CD4-positive, alpha-beta T cell (primary cell): ENCODE measurements around the gene TSPAN8. TPM values are rescaled to one million over a fixed set of nuclear protein-coding genes. Genes with fewer than 3 reads are reported as not detected.
"Not testable (repeated sequence)": the region's sequence is repeated elsewhere in the genome, so short reads cannot be mapped to it uniquely, and the experiment has no call there.

Source experiments
- ATAC-seq: fragments of 200-7000 bp; cut with Tn5 transposase; one replicate; pipeline ENCODE4 v1.10.0; 2022; ENCODE audit warnings: mild to moderate bottlenecking; ENCODE audit not compliant: poor library complexity
- CTCF ChIA-PET: fragments of 350-600 bp; sonication (Branson Sonifier 250); formaldehyde crosslinking; loops from one replicate; lab custom pipeline; 2021; ENCODE audit warnings: antibody characterized with exemption, inconsistent platforms; lab: Charles Lee
- POLR2A ChIA-PET: fragments of 350-600 bp; sonication (Branson Sonifier 250); formaldehyde crosslinking; loops from one replicate; lab custom pipeline; 2021; ENCODE audit warnings: antibody characterized with exemption, inconsistent platforms; lab: Charles Lee
- DNase-seq, 14 experiments: peaks; one replicate each; pipeline ENCODE4 v3.0.0-alpha.2; 2013 to 2020; ENCODE audit warnings: mixed read lengths in 2 of 14
- H3K27ac ChIP-seq, 2 donors: one replicate each; pipeline versions ENCODE4 v1.5.1 to v1.7.0; 2013; ENCODE audit warnings: low read length in 2 of 2, low read depth in 1 of 2, mild to moderate bottlenecking in 1 of 2
- H3K27me3 ChIP-seq, 2 experiments: 1 replicate in 1 of 2; 2 replicates in 1 of 2; pipeline versions ENCODE4 v1.6.1 to v1.7.0; 2013; ENCODE audit warnings: low read length in 2 of 2, control low read depth in 1 of 2, mild to moderate bottlenecking in 1 of 2, moderate library complexity in 1 of 2; ENCODE audit not compliant: insufficient read depth in 2 of 2, control insufficient read depth in 1 of 2
- H3K36me3 ChIP-seq: one replicate; pipeline ENCODE4 v1.6.1; 2013; ENCODE audit warnings: low read length, control low read depth; ENCODE audit not compliant: insufficient read depth
- H3K4me1 ChIP-seq: one replicate; pipeline ENCODE4 v1.6.1; 2013; ENCODE audit warnings: low read length, control low read depth; ENCODE audit not compliant: insufficient read depth
- H3K4me3 ChIP-seq: one replicate; pipeline ENCODE4 v1.5.1; 2013; ENCODE audit warnings: mild to moderate bottlenecking, low read length, moderate library complexity
- H3K9me3 ChIP-seq, 2 experiments: 1 replicate in 1 of 2; 2 replicates in 1 of 2; pipeline versions ENCODE4 v1.6.1 to v1.7.0; 2013; ENCODE audit warnings: low read length in 2 of 2, mild to moderate bottlenecking in 2 of 2, control low read depth in 1 of 2, moderate library complexity in 1 of 2; ENCODE audit not compliant: control insufficient read depth in 1 of 2, insufficient read depth in 1 of 2
- H3K27ac Mint-ChIP-seq: one replicate; pipeline ENCODE4 v1.8.0; 2020; ENCODE audit warnings: mixed read lengths
- H3K27me3 Mint-ChIP-seq: one replicate; pipeline ENCODE4 v1.8.0; 2021; ENCODE audit warnings: mixed read lengths
- H3K36me3 Mint-ChIP-seq: one replicate; pipeline ENCODE4 v1.8.0; 2021; ENCODE audit warnings: low read depth, mixed read lengths
- H3K4me1 Mint-ChIP-seq: one replicate; pipeline ENCODE4 v1.8.0; 2021; ENCODE audit warnings: low read depth, mixed read lengths
- H3K4me3 Mint-ChIP-seq: one replicate; pipeline ENCODE4 v1.8.0; 2020; ENCODE audit warnings: mild to moderate bottlenecking, mixed read lengths
- H3K9me3 Mint-ChIP-seq: one replicate; pipeline ENCODE4 v1.8.0; 2020; ENCODE audit warnings: mixed read lengths
- intact Hi-C, 2 experiments: fragments of 100-400 bp; cut with DNase I in 1 of 2; cut with micrococcal nuclease in 1 of 2; formaldehyde crosslinking; loops; one replicate each; pipeline versions ENCODE4 v1.15.1 to v1.9.0; 2023 to 2025; cut with DNase I, micrococcal nuclease
- total RNA-seq, 174 experiments: library from RNA in 2 of 174; stranded (reverse) in 2 of 174; gene quantifications; one replicate each; pipeline ENCODE4 v1.2.3 and lab custom pipeline; 2021 to 2026
- TF ChIP-seq, protein P1 (sequence below): fragments of 200-600 bp; IDR thresholded peaks from one replicate; pipeline ENCODE4 v1.8.0; 2022; ENCODE audit warnings: antibody characterized with exemption, mild to moderate bottlenecking

Gene TSPAN8
- total RNA-seq, 2 experiments from 2014 or later: not detected

- H3K4me1 ChIP-seq: no peaks in the 10 kb centered on the region
- ChIA-PET CTCF (no interaction called here), POLR2A (no interaction called here)
- no peak for ATAC-seq
- H3K4me3 ChIP-seq: no peak overlapping the region
- Mint-ChIP-seq H3K36me3 (no peaks in the 10 kb centered on the region), H3K27me3 (no peaks in the 10 kb centered on the region), H3K4me1 (no peaks in the 10 kb centered on the region), H3K27ac (no peak overlapping the region), H3K4me3 (no peak overlapping the region), H3K9me3 (peaks cover 2% of the 10 kb centered on the region)
- no peaks in the 10 kb centered on the region for H3K27me3 ChIP-seq
- DNase-seq: no peak
- H3K27ac ChIP-seq: no peak overlapping the region
- intact Hi-C loops: no loop called here
- no peaks in the 10 kb centered on the region for H3K9me3 ChIP-seq
- TF ChIP-seq, protein P1, sequence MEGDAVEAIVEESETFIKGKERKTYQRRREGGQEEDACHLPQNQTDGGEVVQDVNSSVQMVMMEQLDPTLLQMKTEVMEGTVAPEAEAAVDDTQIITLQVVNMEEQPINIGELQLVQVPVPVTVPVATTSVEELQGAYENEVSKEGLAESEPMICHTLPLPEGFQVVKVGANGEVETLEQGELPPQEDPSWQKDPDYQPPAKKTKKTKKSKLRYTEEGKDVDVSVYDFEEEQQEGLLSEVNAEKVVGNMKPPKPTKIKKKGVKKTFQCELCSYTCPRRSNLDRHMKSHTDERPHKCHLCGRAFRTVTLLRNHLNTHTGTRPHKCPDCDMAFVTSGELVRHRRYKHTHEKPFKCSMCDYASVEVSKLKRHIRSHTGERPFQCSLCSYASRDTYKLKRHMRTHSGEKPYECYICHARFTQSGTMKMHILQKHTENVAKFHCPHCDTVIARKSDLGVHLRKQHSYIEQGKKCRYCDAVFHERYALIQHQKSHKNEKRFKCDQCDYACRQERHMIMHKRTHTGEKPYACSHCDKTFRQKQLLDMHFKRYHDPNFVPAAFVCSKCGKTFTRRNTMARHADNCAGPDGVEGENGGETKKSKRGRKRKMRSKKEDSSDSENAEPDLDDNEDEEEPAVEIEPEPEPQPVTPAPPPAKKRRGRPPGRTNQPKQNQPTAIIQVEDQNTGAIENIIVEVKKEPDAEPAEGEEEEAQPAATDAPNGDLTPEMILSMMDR: no peak
- H3K36me3 ChIP-seq: no peaks in the 10 kb centered on the region
These were observed 32.9 kb downstream of the TSPAN8 start for GRCh38 chr12:71124835-71125460.

DNA sequence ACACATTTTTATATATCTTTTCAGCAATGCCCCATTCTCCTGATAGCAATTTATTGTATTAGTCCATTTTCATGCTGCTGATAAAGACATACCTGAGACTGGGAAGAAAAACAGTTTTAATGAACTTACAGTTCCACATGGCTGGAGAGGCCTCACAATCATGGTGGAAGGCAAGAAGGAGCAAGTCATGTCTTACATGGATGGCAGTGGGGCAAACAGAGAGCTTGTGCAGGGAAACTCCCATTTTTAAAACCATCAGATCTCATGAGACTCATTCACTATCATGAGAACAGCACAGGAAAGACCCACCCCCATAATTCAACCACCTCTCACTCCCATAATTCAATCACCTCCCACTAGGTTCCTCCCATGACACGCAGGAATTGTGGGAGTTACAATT, 44.7 kb downstream of the TSPAN8 start:
- H3K4me1 Mint-ChIP-seq, H3K27me3 Mint-ChIP-seq, CTCF ChIA-PET: not testable (repeated sequence)

GRCh38 chr12:71109834-71110233, 48.0 kb downstream of the TSPAN8 start:
- no peak for ATAC-seq
- Mint-ChIP-seq H3K27me3 (no peaks in the 10 kb centered on the region), H3K9me3 (peaks cover 4% of the 10 kb centered on the region), H3K27ac (no peak overlapping the region), H3K4me3 (no peak overlapping the region), H3K4me1 (no peaks in the 10 kb centered on the region), H3K36me3 (no peaks in the 10 kb centered on the region)
- no peaks in the 10 kb centered on the region for H3K27me3 ChIP-seq
- POLR2A ChIA-PET: no interaction called here
- CTCF ChIA-PET: no interaction called here
- H3K36me3 ChIP-seq: no peaks in the 10 kb centered on the region
- peaks cover 0 to 10% of the 10 kb centered on the region in 2 experiments for H3K9me3 ChIP-seq
- no peak overlapping the region for H3K27ac ChIP-seq
- no peak overlapping the region for H3K4me3 ChIP-seq
- no peaks in the 10 kb centered on the region for H3K4me1 ChIP-seq
- TF ChIP-seq, protein P1: no peak
- intact Hi-C loops: no loop called here
- DNase-seq: no peak

More for the DNA sequence above, 44.7 kb downstream of the TSPAN8 start:
- H3K4me3 Mint-ChIP-seq, H3K36me3 Mint-ChIP-seq, H3K27me3 ChIP-seq, H3K36me3 ChIP-seq, H3K27ac Mint-ChIP-seq, POLR2A ChIA-PET, ATAC-seq, intact Hi-C loops, H3K4me3 ChIP-seq, H3K4me1 ChIP-seq, H3K9me3 Mint-ChIP-seq, DNase-seq, H3K27ac ChIP-seq: not testable (repeated sequence)
- H3K9me3 ChIP-seq: peaks cover 0 to 17% of the 10 kb centered on the region in 2 experiments

DNA sequence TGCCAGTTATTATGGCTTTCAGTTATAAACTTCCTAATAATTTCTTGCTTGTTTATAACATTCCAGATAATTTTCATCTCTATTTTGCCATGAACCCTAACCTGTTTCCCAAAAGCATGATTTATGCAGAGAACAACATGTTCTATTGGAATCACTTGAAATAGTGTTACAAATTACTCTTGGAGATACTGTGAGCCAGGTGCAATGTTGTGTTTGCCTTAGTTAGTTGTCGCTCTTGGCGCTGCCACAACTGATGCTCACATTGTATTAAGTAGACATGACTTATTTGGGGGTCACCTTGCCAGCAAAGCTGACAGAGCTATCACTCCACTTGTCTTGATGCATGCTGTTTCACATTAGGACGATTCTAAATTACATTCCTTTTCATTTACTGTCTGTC, 49.4 kb downstream of the TSPAN8 start:
- Mint-ChIP-seq H3K27me3 (no peaks in the 10 kb centered on the region), H3K36me3 (no peaks in the 10 kb centered on the region), H3K9me3 (peaks cover 4% of the 10 kb centered on the region), H3K27ac (no peak overlapping the region), H3K4me3 (no peak overlapping the region), H3K4me1 (no peaks in the 10 kb centered on the region)
- no peak overlapping the region for H3K4me3 ChIP-seq
- no peaks in the 10 kb centered on the region for H3K4me1 ChIP-seq
- H3K36me3 ChIP-seq: no peaks in the 10 kb centered on the region
- no peak for DNase-seq
- ChIA-PET POLR2A (no interaction called here), CTCF (no interaction called here)
- ATAC-seq: no peak
- intact Hi-C loops: no loop called here
- H3K27me3 ChIP-seq: no peaks in the 10 kb centered on the region
- no peak overlapping the region for H3K27ac ChIP-seq
- TF ChIP-seq, protein P1: no peak
- peaks cover 0 to 10% of the 10 kb centered on the region in 2 experiments for H3K9me3 ChIP-seq
